SKM-1 treated with dmso at 0.1 percent for 144 hours (cell line): ENCODE measurements around the gene SEPTIN7.
"Not testable (repeated sequence)": the region's sequence is repeated elsewhere in the genome, so short reads cannot be mapped to it uniquely, and the experiment has no call there.

Source experiments
- DNase-seq: peaks from one replicate; lab custom pipeline; 2025; ENCODE audit not compliant: unreplicated experiment; lab: John Stamatoyannopoulos, UW

Gene SEPTIN7

GRCh38 chr7:35800718-35801391 is at the start of gene SEPTIN7:
SEPTIN7 (plus strand) TSS chr7:35801057; CDS start chr7:35801210, 153 bp downstream.
- peak; percentile 97 for DNase-seq

GRCh38 chr7:35752742-35753141 is 48.1 kb upstream of the SEPTIN7 start:
- DNase-seq = no peak

GRCh38 chr7:35753761-35754603 is 46.9 kb upstream of the SEPTIN7 start:
- no peak for DNase-seq

GRCh38 chr7:35754741-35755140 is 46.1 kb upstream of the SEPTIN7 start:
- no peak for DNase-seq

GRCh38 chr7:35755711-35756110 is 45.1 kb upstream of the SEPTIN7 start:
- no peak for DNase-seq

- DNase-seq = not testable (repeated sequence)
These were observed 44.4 kb upstream of the SEPTIN7 start for GRCh38 chr7:35756453-35756852.

GRCh38 chr7:35757574-35757973 is 43.3 kb upstream of the SEPTIN7 start:
- DNase-seq = no peak

GRCh38 chr7:35758421-35758820 is 42.4 kb upstream of the SEPTIN7 start:
- peak; percentile 5 for DNase-seq

- no peak for DNase-seq
These were observed 40.6 kb upstream of the SEPTIN7 start for GRCh38 chr7:35760143-35760745.

- no peak for DNase-seq
These were observed 38.8 kb upstream of the SEPTIN7 start for GRCh38 chr7:35761871-35762677.

GRCh38 chr7:35762781-35763180 is 38.1 kb upstream of the SEPTIN7 start:
- DNase-seq = no peak

- DNase-seq = no peak
These were observed 32.5 kb upstream of the SEPTIN7 start for GRCh38 chr7:35768346-35768745.

GRCh38 chr7:35771776-35772175 is 29.1 kb upstream of the SEPTIN7 start:
- DNase-seq = no peak

GRCh38 chr7:35773994-35774393 is 26.9 kb upstream of the SEPTIN7 start:
- no peak for DNase-seq

GRCh38 chr7:35776686-35777085 is 24.2 kb upstream of the SEPTIN7 start:
- DNase-seq = no peak

- no peak for DNase-seq
These were observed 23.7 kb upstream of the SEPTIN7 start for GRCh38 chr7:35777121-35777520.

GRCh38 chr7:35780070-35780469 is 20.8 kb upstream of the SEPTIN7 start:
- no peak for DNase-seq

- DNase-seq = no peak
These were observed 19.6 kb upstream of the SEPTIN7 start for GRCh38 chr7:35781200-35781701.

GRCh38 chr7:35781767-35782515 is 18.9 kb upstream of the SEPTIN7 start:
- DNase-seq = no peak

GRCh38 chr7:35784332-35784731 is 16.5 kb upstream of the SEPTIN7 start:
- no peak for DNase-seq
